GM12878 (cell line): Measurements from ENCODE around the gene PLK2. TPM values are rescaled to one million over a fixed set of nuclear protein-coding genes. Genes with fewer than 3 reads are reported as not detected.

Source experiments
- ATAC-seq: fragments of 200-7000 bp; cut with Tn5 transposase; 3 replicates; pipeline ENCODE4 v1.9.1; 2020; ENCODE audit warnings: mild to moderate bottlenecking, moderate library complexity
- BruUV-seq: library from RNA; stranded (reverse); fragments of 400-500 nt; replicated peaks from 2 replicates; lab custom pipeline; 2021; lab: Mats Ljungman, UMichigan
- CTCF ChIA-PET: fragments of 300-600 bp; sonication (Branson Sonifier 250); formaldehyde crosslinking; extraction: SDS; loops from one replicate; lab custom pipeline; 2021; ENCODE audit warnings: inconsistent platforms; lab: Yijun Ruan, JAX
- POLR2A ChIA-PET: fragments of 350-600 bp; formaldehyde crosslinking; extraction: SDS; loops from one replicate; lab custom pipeline; 2021; ENCODE audit warnings: inconsistent platforms; lab: Charles Lee
- RAD21 ChIA-PET: fragments of 300-600 bp; sonication (Branson Sonifier 250); formaldehyde crosslinking; loops from one replicate; lab custom pipeline; 2023; ENCODE audit warnings: antibody characterized with exemption; ENCODE audit not compliant: unreplicated experiment; lab: Charles Lee
- SMC1A ChIA-PET: fragments of 300-600 bp; sonication (Branson Sonifier 250); formaldehyde crosslinking; loops from one replicate; lab custom pipeline; 2023; ENCODE audit not compliant: unreplicated experiment, uncharacterized antibody; lab: Charles Lee
- DNase-seq: peaks from one replicate; pipeline ENCODE4 v3.0.0-alpha.2; 2011; ENCODE audit warnings: low read depth, low spot score
- FAIRE-seq: peaks from 3 replicates; lab custom pipeline; 2011; peaks lifted over from hg19 to GRCh38; lab: Jason Lieb, UNC
- H2AFZ ChIP-seq: 2 replicates; pipeline ENCODE4 v1.6.0; 2011; ENCODE audit warnings: low read depth, low read length, control low read depth; ENCODE audit not compliant: control insufficient read depth
- H3K27ac ChIP-seq: 2 replicates; pipeline ENCODE4 v1.5.1; 2011; ENCODE audit warnings: control low read depth; ENCODE audit not compliant: control insufficient read depth, insufficient read depth
- H3K27me3 ChIP-seq, 2 experiments: replicated peaks in 1 of 2; 2 replicates each; pipeline versions ENCODE4 v1.6.0 to v1.6.1; 2011; ENCODE audit warnings: low read length in 1 of 2; ENCODE audit not compliant: control insufficient read depth in 2 of 2, insufficient read depth in 2 of 2
- H3K36me3 ChIP-seq, 2 experiments: 2 replicates each; pipeline ENCODE4 v1.5.1; 2011; ENCODE audit warnings: low read length in 1 of 2; ENCODE audit not compliant: control insufficient read depth in 2 of 2, insufficient read depth in 2 of 2
- H3K4me1 ChIP-seq: 2 replicates; pipeline ENCODE4 v1.6.1; 2011; ENCODE audit warnings: mild to moderate bottlenecking, low read length, moderate library complexity, mixed read lengths; ENCODE audit not compliant: control insufficient read depth, insufficient read depth
- H3K4me2 ChIP-seq: 2 replicates; pipeline ENCODE4 v1.6.0; 2011; ENCODE audit warnings: control low read depth; ENCODE audit not compliant: control insufficient read depth, insufficient read depth
- H3K4me3 ChIP-seq: fragments of 200-600 bp; sonication (generic); 2 replicates; pipeline ENCODE4 v1.5.1; 2016
- H3K79me2 ChIP-seq: 2 replicates; pipeline ENCODE4 v1.6.0; 2011; ENCODE audit warnings: low read length; ENCODE audit not compliant: control insufficient read depth, insufficient read depth
- H3K9ac ChIP-seq: 2 replicates; pipeline ENCODE4 v1.8.0; 2011; ENCODE audit warnings: low read length, control low read depth, mixed read lengths; ENCODE audit not compliant: control insufficient read depth, insufficient read depth
- H3K9me3 ChIP-seq: replicated peaks from 3 replicates; pipeline ENCODE4 v1.5.1; 2011; ENCODE audit warnings: mild to moderate bottlenecking, low read length; ENCODE audit not compliant: control insufficient read depth, insufficient read depth
- H4K20me1 ChIP-seq: 2 replicates; pipeline ENCODE4 v1.6.0; 2011; ENCODE audit not compliant: control insufficient read depth, insufficient read depth
- BHLHE40 ChIP-seq, 2 experiments: fragments of 450-650 bp in 1 of 2; IDR thresholded peaks; 2 replicates each; pipeline ENCODE4 v1.6.1; 2011 to 2017; ENCODE audit warnings: low read depth in 2 of 2, borderline replicate concordance in 1 of 2, improper control_type of control experiment in 1 of 2, low read length in 1 of 2, mild to moderate bottlenecking in 1 of 2
- CBX5 ChIP-seq: sonication (generic); IDR thresholded peaks from 2 replicates; pipeline ENCODE4 v1.6.1; 2016; ENCODE audit warnings: low read depth, moderate library complexity, mild to moderate bottlenecking, inconsistent platforms
- CEBPB ChIP-seq, 2 experiments: fragments of 150-350 bp in 1 of 2; IDR thresholded peaks; 2 replicates each; pipeline ENCODE4 v1.6.1; 2012 to 2014; ENCODE audit warnings: low read depth in 2 of 2, low read length in 2 of 2, borderline replicate concordance in 1 of 2, inconsistent platforms in 1 of 2
- EP300 ChIP-seq, 2 experiments: fragments of 150-350 bp in 1 of 2; IDR thresholded peaks; 2 replicates each; pipeline ENCODE4 v1.6.1; 2011 to 2012; ENCODE audit warnings: low read depth in 2 of 2, low read length in 2 of 2, borderline replicate concordance in 1 of 2, improper control_type of control experiment in 1 of 2, inconsistent platforms in 1 of 2; ENCODE audit not compliant: control insufficient read depth in 1 of 2
- GABPA ChIP-seq: IDR thresholded peaks from 2 replicates; pipeline ENCODE4 v1.6.1; 2014; ENCODE audit warnings: antibody characterized with exemption, low read depth, mild to moderate bottlenecking, inconsistent platforms
- JUNB ChIP-seq: IDR thresholded peaks from 2 replicates; pipeline ENCODE4 v1.6.1; 2016; ENCODE audit warnings: antibody characterized with exemption, mild to moderate bottlenecking
- MYC ChIP-seq: IDR thresholded peaks from 2 replicates; pipeline ENCODE4 v1.6.1; 2011; ENCODE audit warnings: mild to moderate bottlenecking, low read length, moderate library complexity, inconsistent platforms; ENCODE audit not compliant: insufficient read depth, insufficient replicate concordance, insufficient read length, severe bottlenecking
- PAX5 ChIP-seq: IDR thresholded peaks from 2 replicates; pipeline ENCODE4 v1.6.1; 2011; ENCODE audit warnings: low read depth, low read length, borderline replicate concordance
- RAD51 ChIP-seq: fragments of 450-650 bp; IDR thresholded peaks from 2 replicates; pipeline ENCODE4 v1.6.1; 2016; ENCODE audit warnings: moderate library complexity, mild to moderate bottlenecking, inconsistent platforms
- SMAD5 ChIP-seq: IDR thresholded peaks from 2 replicates; pipeline ENCODE4 v1.6.1; 2016; ENCODE audit warnings: antibody characterized with exemption, low read depth
- SREBF1 ChIP-seq: IDR thresholded peaks from 2 replicates; pipeline ENCODE4 v1.6.1; 2012; ENCODE audit warnings: mild to moderate bottlenecking, low read length
- SRF ChIP-seq, 2 experiments: IDR thresholded peaks; 2 replicates each; pipeline ENCODE4 v1.6.1; 2011; ENCODE audit warnings: low read depth in 2 of 2, low read length in 2 of 2, mild to moderate bottlenecking in 1 of 2, moderate library complexity in 1 of 2
- STAT1 ChIP-seq: fragments of 450-650 bp; conservative IDR thresholded peaks from 2 replicates; pipeline ENCODE4 v1.6.1; 2014; ENCODE audit warnings: antibody characterized with exemption, mild to moderate bottlenecking
- TAF1 ChIP-seq: IDR thresholded peaks from 2 replicates; pipeline ENCODE4 v1.6.1; 2011; ENCODE audit warnings: mild to moderate bottlenecking, low read depth, low read length, borderline replicate concordance
- ZSCAN29 ChIP-seq: fragments of 450-650 bp; IDR thresholded peaks from 2 replicates; pipeline ENCODE4 v1.6.1; 2017; ENCODE audit warnings: mild to moderate bottlenecking, moderate library complexity
- WGBS: methylation state at CpG from one replicate; pipeline ENCODE4 v1.1.6; 2016; ENCODE audit warnings: low lambda C conversion rate; ENCODE audit not compliant: insufficient replicate concordance, insufficient coverage; ENCODE audit errors: missing lambda C conversion rate; 5-methylcytosine and 5-hydroxymethylcytosine counted together
- in situ Hi-C: fragments of 300-500 bp; cut with MboI; formaldehyde crosslinking; loops from 9 replicates; pipeline ENCODE4 v1.14.3; 2018; ENCODE audit warnings: mixed read lengths
- intact Hi-C: fragments of 100-400 bp; cut with micrococcal nuclease; formaldehyde crosslinking; loops from one replicate; pipeline ENCODE4 v1.14.2; 2022; ENCODE audit not compliant: unreplicated experiment
- polyA plus RNA-seq, 11 experiments: library from polyadenylated mRNA; depleted of rRNA in 4 of 11; unstranded in 6 of 11; stranded (reverse) in 5 of 11; fragments of >200 nt; fragmentation: Nextera tagmentation in 4 of 11; fragmentation: Illumina TruSeq in 1 of 11; extraction: Ambion mirVana in 4 of 11; extraction: Trizol in 1 of 11; gene quantifications; 1 replicate in 1 of 11; 2 replicates in 10 of 11; pipeline versions ENCODE4 v1.2.1 to v1.2.3, GENCODE V29; 2011 to 2016; ENCODE audit warnings: inconsistent platforms in 2 of 11, missing spikeins in 2 of 11, low read depth in 1 of 11
- total RNA-seq, 4 experiments: library from RNA; depleted of rRNA in 3 of 4; stranded (reverse); fragments of >200 nt in 3 of 4; fragmentation: Illumina TruSeq in 1 of 4; extraction: Trizol in 1 of 4; gene quantifications; 2 replicates each; pipeline versions ENCODE4 v1.2.1 to v1.2.3, GENCODE V29; 2013 to 2021
- TF ChIP-seq, protein P1 (sequence below): IDR thresholded peaks from 2 replicates; pipeline ENCODE4 v1.6.1; 2012; ENCODE audit warnings: mild to moderate bottlenecking, low read depth, low read length
- TF ChIP-seq, protein P2 (sequence below): IDR thresholded peaks from 2 replicates; pipeline ENCODE4 v1.6.1; 2011; ENCODE audit warnings: borderline replicate concordance, low read depth, mild to moderate bottlenecking, moderate library complexity, low read length; ENCODE audit not compliant: insufficient read depth, poor library complexity, severe bottlenecking

Gene PLK2
- total and polyA plus RNA-seq, 10 of the 15 experiments (the other 5 are each of a cell fraction or from before 2014, with no cell fraction given): 0.07 to 3.9 (median 0.52) TPM

DNA sequence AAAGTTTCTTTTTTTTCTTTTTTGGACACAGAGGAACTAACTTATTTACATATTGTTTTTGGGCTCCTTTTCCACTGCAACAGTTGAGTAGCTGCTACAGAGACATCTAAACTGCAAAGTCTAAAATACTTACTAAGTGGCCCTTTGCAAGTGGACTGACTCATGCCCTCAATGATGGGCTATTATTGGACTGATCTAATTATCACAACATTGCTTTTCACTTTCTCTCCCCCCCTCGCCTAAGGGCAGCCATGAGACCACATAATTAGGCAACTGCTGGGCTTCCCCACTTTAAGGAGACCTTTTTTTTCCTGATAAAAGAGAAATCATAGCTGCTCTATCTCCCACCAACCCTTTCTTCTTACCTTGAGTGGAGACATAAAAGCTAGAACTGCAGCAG is 47.0 kb downstream of the PLK2 start (continued):
- TF ChIP-seq PAX5 (no peak), EP300 (IDR thresholded peaks at IDR 0.05; ENCODE audit: borderline replicate concordance in 1 of 2, control insufficient read depth in 1 of 2, low read depth in 2 of 2, low read length in 2 of 2) (no peak)
- TF ChIP-seq, protein P1, sequence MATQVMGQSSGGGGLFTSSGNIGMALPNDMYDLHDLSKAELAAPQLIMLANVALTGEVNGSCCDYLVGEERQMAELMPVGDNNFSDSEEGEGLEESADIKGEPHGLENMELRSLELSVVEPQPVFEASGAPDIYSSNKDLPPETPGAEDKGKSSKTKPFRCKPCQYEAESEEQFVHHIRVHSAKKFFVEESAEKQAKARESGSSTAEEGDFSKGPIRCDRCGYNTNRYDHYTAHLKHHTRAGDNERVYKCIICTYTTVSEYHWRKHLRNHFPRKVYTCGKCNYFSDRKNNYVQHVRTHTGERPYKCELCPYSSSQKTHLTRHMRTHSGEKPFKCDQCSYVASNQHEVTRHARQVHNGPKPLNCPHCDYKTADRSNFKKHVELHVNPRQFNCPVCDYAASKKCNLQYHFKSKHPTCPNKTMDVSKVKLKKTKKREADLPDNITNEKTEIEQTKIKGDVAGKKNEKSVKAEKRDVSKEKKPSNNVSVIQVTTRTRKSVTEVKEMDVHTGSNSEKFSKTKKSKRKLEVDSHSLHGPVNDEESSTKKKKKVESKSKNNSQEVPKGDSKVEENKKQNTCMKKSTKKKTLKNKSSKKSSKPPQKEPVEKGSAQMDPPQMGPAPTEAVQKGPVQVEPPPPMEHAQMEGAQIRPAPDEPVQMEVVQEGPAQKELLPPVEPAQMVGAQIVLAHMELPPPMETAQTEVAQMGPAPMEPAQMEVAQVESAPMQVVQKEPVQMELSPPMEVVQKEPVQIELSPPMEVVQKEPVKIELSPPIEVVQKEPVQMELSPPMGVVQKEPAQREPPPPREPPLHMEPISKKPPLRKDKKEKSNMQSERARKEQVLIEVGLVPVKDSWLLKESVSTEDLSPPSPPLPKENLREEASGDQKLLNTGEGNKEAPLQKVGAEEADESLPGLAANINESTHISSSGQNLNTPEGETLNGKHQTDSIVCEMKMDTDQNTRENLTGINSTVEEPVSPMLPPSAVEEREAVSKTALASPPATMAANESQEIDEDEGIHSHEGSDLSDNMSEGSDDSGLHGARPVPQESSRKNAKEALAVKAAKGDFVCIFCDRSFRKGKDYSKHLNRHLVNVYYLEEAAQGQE: no peak

DNA sequence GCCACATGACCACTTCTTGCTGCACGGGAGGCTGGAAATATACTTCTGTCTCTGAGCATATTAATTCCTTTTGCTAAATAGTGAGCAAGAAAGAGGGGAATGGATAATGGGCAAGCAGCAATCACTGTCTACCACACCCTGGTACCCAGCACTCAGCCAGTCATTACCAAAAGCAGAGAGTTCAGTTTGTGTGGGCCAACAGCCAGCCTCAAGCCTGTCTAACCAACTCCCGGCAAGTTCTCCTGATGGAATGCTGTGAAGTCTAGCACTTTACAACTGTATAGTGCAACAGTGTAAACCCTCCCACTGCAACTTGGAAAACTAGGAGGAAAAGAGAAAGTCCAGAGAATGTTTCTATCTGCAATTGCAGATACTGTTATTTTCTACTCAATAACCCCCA is 47.8 kb downstream of the PLK2 start:
- no peaks in the 10 kb centered on the region for H3K79me2 ChIP-seq
- H4K20me1 ChIP-seq: no peaks in the 10 kb centered on the region
- 48% methylated on average over 2 of the region's 2 CpGs for WGBS
- intact Hi-C loops (no loop called here), in situ Hi-C loops (no loop called here)
- H3K27ac ChIP-seq: no peak overlapping the region
- no peak overlapping the region for H3K4me3 ChIP-seq
- no peaks in the 10 kb centered on the region for H3K4me1 ChIP-seq
- no TSS peak for BruUV-seq
- no peak overlapping the region for H3K9ac ChIP-seq
- no peaks in the 10 kb centered on the region for H3K27me3 ChIP-seq
- ChIA-PET RAD21 (no interaction called here), POLR2A (no interaction called here), CTCF (no interaction called here), SMC1A (no interaction called here)
- FAIRE-seq: no peak
- no peak overlapping the region for H3K4me2 ChIP-seq
- no peaks in the 10 kb centered on the region for H3K9me3 ChIP-seq
- no peak for ATAC-seq
- H2AFZ ChIP-seq: no peak overlapping the region
- DNase-seq: no peak
- no peaks in the 10 kb centered on the region for H3K36me3 ChIP-seq
- TF ChIP-seq GABPA (no peak), SMAD5 (no peak), RAD51 (no peak), SREBF1 (no peak), CBX5 (no peak), TAF1 (no peak), BHLHE40 (IDR thresholded peaks at IDR 0.05; ENCODE audit: borderline replicate concordance in 1 of 2, low read depth in 2 of 2, low read length in 1 of 2) (no peak), ZSCAN29 (no peak), STAT1 (no peak), JUNB (no peak), SRF (IDR thresholded peaks at IDR 0.05; ENCODE audit: low read depth in 2 of 2, low read length in 2 of 2) (no peak), CEBPB (IDR thresholded peaks at IDR 0.05; ENCODE audit: borderline replicate concordance in 1 of 2, low read depth in 2 of 2, low read length in 2 of 2) (no peak), MYC (no peak)
- TF ChIP-seq, protein P2, sequence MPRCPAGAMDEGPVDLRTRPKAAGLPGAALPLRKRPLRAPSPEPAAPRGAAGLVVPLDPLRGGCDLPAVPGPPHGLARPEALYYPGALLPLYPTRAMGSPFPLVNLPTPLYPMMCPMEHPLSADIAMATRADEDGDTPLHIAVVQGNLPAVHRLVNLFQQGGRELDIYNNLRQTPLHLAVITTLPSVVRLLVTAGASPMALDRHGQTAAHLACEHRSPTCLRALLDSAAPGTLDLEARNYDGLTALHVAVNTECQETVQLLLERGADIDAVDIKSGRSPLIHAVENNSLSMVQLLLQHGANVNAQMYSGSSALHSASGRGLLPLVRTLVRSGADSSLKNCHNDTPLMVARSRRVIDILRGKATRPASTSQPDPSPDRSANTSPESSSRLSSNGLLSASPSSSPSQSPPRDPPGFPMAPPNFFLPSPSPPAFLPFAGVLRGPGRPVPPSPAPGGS: no peak
